Stimulated activated CD4-positive, alpha-beta T cell treated with anti-CD3 and anti-CD28 coated beads, Interleukin-4, amount 100 ng/mL, for 1 hour (primary cell): Measurements from ENCODE around the gene TFAP2A.

ENCODE experiments used
- DNase-seq: peaks from one replicate; pipeline ENCODE4 v3.0.0-alpha.2; 2020

The TFAP2A gene

DNA sequence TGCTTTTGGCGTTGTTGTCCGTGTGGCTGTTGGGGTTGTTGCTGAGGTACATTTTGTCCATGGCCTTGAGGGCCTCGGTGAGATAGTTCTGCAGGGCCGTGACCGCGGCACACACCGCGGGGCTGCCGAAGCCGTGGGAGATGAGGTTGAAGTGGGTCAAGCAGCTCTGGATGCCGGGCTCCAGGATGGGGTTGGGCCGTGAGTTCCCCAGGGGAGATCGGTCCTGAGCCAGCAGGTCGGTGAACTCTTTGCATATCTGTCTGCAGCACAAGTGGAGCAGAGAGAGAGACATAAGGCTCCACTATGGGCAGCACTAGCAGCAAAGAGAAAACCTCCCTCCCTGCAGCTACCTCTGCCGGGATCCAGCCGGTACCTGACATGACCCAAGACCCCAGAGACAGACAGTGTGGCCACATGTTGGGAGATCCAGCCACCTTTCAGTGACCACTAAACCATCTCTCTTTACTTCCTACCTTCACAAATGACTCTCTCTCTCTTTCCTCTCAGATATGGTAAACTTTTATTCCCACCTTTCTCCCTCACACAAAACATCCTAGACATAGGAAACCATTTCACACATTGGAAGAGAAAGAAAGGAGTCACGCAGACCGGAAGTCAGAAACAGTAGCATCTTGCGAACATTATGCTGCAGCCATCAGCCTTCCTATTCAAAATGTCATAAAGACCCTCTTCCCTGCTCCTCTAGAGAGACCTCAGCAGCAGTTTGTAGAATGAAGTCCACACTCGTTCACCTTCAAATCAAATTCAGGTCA is 16.2 kb downstream of the TFAP2A start:
- DNase-seq = no peak

DNA sequence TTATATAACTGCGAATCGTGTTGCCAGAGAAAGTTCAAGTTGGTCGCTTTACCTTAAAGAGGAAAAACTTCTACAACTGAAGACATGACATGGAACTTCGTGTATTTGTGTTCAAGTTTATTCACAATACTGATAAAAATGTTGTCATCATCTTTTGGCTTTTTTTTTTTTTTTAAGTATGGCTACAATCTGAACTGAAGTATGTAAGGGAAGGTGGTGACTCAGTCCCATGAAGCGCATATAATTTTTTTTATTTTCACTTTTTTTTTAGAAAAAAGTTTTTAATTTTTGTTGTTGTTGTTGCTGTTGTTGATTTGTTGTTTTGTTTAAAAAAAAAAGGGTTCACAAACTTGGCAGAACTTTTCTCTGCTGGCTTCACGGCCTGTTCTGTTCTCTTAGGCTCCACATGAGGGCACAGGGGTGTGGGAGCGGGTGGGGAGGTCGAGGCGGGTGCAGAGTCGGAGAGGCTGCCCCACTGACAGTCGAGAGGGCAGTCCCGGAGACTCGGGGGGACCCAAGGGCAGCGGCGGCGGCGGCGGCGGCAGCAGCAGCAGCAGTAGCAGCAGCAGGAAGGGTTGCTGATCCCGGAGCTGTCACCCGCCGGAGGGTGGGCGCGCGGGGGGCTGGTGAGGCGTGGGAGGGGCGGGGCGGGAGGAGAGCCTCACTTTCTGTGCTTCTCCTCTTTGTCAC is 17.0 kb downstream of the TFAP2A start:
- no peak for DNase-seq

DNA sequence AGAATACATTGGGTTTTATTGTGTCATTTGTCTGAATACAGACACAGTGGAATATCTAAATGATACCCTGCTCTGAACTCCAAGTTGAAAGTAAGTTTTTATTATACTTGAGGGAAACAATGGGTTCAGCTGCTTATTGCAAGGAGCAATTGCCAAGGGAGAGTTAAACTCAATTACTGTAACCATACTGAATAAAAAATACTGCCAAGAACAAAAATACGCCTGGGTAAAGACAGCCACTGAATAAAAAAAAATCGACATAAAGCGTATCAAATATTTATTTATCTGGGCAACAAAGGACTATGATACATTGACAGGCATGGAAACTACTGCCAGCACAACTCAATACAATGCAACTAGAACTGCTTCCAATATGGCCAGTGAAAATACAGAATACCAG is 18.1 kb downstream of the TFAP2A start:
- DNase-seq = no peak

DNA sequence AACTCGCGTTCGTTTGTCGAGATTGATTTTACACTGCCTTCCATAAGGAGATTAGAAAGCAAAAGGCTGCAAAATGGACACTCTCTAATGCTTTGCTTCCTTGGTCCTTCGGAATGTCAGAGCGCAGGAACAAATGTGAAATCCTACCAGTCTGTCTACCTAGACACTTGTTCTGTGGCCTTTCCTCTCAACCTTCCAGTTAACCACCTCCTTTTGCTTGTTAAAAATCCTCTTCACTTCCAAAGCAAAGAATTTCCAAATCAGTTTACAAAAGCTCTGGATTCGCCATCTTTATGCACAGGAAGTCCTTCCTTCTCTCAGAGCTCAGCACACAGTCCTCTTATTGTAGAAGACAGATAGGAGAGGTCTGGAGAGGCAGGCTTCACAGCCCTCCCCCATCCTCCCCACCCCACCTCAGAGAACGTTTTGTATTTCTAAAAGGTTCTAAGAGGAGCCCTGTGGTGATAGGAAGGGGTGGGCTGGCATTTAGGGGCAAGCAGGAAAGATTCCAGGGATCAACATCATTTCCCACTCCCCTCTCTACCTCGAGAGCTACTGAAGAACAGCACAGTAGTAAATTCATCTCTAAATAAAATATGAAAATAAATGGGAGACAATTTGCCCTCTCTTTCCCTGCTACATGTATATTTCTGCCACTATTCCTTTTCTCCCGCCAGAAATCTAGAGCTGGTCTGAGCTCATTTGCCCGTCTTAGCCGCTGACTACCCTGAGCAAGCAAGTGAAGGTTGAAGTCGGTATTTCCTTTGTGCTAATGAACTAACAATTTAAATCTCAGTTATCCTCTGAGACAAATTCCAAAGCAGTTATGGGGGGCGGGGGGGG is 18.9 kb downstream of the TFAP2A start:
- DNase-seq = no peak

DNA sequence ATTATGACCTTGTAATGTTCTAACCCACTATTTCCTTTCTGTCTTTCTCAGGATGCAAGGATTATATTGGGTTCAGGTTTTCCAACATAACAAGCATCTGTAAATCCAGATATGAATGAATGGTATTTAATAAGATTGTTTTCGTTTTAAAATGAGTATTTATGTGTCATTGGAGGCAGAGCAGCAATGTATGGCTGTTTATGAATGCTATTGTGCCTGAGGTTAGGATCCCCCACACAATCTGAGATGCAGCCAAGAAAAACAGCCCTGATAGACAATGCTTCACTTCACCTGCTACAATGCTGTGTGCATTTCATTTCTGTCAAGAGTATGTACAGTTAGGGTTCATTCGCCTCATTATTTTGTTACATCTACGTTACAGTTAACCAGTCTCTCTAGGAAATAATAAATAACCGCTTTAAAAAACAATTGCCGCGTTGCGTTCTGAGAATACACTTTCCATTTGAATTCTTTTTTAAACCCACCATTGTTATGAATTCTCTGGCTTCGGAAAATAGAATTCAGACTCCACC is 19.6 kb downstream of the TFAP2A start:
- no peak for DNase-seq

DNA sequence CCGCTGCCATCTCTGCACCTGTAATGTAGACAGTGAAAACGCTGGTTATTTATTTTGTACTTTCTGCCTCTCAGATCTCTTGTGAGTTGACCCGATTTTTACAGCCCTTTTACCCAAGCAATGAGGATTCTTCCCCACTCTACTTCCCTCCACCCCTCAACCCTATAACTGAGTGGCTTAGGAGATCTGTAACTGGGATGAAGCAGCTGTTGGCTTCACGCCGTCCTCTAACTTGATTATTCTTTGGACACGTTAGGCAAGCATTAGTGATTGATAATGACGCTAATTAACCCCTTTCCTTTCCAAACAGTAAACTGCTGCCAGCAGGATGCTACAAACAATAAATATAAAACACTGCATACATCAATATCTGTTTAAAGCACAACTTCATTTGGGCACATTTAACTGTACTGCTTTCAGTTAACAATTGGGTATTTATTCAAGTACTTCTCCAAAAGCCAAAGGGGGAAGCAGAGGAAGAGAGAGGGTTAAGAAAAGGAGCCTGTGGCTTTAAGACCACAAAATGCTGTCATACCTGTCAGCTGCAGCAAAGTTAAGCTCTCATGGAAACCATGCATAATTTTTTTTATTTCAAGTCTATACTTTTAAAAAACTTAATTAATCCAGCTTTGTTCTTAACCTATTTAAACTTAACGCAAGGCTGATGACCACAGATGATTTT is 21.2 kb downstream of the TFAP2A start:
- DNase-seq = no peak

DNA sequence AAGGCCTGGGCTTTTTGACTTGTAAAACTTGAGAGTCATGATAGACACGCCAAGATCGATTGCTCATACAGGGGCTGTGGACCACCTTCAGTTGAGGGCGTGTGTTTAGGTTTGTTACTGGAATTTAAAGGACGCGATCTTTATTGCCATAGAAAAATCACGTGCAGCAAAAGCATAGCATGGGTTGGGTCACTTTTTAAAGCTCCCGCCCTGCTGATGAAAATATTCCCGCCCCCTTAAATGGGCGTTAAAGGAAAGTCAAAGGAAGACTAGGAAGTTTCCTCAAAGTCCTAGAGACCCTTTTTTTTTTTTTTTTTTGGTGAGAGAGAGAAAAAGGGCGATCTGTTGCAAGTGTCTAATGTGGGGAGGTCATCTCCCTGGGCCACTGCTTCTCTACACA is 23.1 kb downstream of the TFAP2A start:
- DNase-seq = no peak

DNA sequence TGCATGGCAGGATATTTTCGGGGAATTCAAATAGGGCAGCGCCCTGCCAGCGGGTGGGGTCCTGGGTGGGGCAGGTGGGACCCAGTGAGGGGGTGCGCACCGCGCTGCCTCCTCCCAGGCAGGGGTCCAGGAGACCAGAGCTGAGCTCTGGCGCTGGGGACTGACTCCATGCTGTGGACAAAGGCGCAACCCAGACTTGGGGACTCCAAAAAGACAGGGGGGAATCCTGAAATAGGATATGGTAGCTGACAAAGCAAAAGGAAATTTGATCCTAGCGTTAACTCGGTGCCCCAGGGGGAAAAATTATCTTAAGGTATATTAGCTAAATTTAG is 23.6 kb downstream of the TFAP2A start:
- no peak for DNase-seq

DNA sequence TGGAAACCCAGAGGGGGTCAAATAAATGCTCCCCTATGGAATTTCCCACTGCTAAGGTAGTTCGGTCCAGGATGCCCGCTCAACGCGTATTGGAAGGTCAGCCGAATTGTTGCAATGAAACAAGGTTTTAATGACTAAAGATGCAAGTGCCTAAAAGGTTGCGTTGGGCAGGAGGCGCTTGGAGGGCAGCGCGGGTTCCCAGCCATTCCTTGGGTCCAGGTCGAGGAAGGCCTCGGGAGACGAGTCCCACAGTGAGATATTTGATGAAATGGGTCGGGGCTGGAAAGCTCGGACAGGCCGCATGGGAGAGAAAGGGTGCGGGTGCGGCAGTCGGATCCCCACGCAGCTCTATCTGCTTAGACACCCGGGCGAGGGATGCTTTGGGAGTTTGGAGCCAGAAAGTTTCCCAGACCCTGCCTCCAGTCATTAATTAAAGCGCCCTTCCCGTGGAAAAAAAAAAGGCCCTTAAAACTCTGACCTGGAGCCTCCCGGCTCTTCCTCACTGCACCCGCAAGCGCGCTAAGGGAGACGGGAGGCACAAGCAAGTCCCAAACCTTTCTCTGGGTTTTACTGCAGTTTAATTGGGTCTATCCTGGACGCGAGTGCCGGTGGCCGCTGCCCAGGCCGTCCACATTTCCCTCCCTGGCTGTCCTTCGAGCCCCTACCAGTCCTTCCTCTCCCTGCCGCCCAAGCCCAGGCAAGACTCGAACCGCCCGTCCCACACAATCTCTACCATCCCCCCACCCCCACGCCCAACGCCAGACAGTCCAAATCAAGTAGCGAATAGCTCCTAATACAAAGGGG is 24.2 kb downstream of the TFAP2A start:
- DNase-seq = no peak

DNA sequence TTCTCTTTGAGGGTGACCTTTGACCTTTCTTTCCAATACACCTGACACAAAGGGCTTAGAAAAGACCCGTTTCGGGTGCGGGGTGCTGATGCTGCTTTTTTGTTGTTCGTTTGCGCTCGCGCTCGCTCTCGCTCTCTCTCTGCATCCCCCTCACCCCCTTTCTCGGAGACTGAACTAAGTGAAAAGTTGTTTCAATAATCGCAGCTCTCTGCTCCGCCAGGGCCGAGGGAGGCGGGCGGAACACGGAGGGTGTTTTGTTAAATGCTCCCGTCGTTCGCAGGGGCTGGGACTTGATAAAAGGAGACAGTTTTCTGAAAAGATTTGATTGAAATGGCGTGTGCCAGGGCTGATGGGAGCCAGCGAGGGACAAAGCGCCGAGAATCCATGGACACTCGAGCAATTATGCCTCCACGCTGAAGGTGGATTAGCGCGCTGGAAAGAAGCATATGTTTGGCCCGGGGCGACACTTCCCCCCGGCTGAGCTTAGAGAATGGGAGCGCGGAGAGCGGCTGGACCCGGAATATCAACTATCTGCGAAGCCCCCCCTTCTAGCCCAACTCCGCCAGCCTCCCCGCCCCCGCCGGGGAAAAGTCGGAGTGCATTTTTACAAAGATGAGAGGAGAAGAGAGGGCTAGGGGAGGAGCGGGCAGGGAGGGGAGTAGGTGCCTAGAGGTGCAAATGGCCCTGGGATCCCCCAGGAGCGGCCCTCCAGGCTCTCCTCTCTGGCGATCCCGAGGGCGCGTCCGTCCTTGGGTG is 25.0 kb downstream of the TFAP2A start:
- DNase-seq = no peak

DNA sequence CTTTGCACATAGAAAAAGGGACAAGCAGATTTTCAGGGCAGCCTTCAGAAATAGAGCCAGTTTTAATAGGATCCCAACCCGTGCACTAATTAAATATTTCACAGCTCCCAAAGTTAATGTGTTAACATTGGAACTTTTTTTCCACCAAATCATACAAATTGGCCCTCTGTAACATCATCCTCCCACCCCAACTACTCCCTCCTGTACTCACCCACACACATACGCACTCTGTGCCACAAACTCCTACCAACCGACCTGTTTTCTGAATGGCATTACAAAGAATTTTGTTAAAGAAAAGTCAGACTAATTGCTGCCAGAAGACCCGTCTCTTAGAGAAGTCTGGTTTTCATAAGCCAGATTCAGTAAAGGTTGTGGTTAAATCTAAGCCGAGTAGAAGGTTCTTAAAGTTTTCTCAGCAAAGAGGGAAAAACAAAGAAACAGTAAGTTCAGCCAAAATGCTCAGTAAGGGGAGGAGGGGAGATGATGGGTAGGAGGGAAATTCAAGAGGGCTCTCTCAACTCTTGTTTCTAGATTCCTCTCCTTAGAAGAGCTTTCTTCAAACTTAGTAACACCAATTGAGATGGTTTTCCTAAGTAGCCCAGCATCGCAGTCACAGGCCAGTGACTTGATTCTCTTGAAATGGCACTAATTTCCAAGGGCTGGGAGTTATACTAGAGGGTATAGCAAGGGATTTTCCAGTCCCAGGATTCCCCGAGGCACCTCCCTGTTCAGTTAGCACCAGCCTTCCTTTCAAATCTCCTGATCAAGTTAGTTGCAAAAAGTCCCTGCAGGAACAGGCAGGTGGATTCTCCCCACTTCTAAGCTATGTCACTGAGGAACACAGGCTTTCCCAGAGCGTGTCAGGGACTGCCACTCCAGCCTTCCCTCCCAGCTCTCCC is 27.9 kb downstream of the TFAP2A start:
- DNase-seq = no peak

DNA sequence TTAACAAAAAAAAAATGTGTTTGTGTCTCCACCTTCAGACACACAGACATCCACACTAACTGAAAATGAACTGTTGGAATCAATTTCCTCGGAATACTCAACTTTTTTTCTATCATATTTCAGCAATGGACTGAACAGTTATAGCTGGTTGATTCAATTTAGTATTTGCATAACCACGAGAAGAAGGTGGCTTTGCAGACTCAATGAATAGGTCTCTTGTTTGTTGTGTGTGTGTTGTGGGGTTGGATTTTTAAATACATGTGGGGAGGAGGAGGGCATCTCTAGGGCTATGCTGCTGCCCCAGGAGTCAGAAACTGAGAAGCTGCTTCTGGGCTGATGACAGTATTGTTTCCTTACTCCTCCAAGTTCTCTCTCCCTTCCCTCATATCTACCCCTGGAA is 28.7 kb downstream of the TFAP2A start:
- no peak for DNase-seq

DNA sequence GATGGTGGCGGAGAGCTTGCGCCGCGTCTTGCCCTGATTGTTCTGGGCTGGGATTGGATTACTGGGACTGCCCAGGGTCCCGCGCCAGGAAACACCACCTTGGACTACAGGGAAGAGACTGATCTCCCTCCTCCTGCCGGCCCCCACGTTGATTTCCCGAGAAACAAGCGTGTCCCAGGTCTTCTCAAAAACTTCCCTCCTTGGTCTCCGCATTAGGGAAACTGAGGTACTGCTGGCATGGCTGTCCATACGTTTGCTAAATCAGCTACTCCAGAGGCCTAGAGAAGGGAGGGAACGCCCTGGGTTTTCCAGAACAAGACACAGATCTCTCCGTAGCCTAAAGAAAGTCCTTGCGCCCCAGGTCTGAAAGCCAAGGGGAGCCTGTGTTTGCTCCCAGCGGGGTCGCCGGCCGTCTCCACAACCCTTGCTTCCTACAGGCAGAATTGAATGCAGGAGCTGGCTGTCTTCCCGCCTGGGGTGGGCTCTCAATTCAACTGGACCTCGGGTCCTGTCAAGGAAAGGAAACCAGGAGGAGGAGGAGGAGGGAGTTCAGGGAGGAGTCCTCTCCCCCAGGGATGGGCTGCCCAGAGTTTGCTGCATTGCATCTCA is 29.2 kb downstream of the TFAP2A start:
- DNase-seq = no peak

DNA sequence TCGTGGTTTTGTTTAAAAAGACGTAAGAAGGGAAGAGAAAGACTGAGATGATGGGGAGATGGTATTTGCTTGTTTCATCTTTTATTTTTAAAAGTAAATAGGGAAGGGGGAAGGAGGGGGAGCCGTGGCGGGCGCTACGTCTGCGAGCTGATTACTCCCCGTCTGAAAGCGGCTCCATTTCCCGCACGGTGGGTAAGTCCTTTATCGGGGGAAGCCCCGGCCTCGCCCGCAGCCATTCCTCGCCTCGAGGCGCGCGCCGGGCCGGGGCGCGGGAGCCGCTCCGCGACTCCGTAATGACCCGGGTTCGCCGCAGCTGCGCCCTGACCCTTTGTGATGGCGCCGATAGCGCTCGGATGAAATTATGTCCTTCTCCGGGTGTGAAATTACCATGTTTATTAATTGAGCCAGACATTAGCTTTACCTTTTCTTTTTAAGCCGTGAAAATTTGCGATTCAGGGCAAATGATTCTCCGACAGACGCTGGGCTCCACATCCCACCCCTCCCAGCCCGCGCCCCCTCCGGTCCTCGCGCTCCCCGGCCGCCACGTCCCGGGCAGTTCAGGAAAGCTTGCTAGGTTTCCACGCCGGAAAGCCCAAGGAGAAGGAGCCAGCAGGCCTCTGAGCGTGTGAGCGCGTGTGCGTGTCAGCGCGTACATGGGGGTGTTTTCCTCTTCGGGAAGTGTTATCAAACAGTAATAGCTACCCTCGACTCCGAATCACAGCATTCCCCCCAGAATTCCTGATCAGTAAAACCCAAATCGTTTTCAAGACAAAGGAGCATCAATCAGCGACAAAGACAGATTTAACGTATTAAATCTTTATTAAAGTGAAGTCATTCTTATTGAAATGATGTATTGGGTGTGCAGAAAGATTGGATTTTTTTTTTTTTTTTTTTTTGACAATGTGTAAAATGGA is 30.0 kb downstream of the TFAP2A start:
- DNase-seq = no peak

DNA sequence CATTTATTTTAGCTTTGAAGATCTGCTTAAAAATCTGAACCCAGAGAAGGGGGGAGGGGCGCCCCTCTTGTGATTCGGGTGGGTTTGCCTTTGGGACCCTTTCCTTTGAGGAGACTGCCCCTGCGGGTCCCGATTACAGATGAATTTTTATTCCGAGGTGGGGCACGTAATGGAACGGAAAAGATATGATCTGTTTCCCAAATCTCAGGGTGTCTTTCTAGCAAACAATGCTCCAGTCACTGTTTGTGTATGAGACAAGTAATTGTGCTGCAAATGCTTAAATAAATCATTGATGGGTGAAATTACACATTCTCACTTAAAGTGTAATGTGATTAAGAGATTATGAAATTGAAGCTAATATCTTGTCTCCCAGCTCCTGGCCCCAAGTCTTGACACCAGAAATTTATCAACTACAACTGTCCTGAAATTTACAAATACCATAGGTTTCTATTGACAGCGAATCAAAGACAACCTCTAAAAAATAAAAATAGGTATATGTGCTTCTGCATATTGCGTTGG is 30.7 kb downstream of the TFAP2A start:
- no peak for DNase-seq

DNA sequence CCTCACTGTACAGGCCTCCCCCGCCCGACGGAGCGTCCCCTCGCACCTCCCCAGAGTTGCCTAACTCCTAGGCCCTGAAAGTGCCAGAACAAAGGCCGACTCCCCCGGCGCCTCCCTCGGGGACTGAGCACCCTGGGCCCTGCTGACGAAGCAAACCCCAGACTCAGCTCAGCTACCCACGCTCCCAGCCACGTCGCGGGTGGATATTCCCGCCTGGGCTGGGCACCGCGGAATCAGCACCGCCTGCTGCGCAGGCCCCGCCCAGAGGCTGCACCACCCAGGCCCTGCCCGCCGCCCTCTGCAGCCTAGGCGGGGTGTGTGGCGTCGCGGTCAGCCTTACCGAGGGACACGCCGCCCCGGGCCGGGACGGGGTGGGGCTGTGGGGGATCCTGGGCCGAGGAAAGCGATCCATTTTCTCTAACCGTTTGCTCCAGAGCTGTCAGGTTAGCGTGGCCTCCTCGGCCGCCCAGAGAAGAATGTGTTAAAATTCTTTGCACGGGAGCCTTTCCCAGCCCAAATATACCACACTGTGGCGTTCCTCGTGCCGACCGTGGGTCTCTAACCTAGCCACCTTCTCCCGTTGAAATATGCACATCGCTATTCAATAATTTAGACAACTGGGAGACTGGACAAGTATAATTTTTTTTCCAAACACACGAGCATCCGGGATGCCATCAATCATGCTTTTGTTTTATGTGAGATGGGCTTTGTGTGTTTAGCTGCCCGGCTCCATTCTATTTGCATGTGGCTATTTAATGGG is 31.4 kb downstream of the TFAP2A start:
- DNase-seq = no peak

DNA sequence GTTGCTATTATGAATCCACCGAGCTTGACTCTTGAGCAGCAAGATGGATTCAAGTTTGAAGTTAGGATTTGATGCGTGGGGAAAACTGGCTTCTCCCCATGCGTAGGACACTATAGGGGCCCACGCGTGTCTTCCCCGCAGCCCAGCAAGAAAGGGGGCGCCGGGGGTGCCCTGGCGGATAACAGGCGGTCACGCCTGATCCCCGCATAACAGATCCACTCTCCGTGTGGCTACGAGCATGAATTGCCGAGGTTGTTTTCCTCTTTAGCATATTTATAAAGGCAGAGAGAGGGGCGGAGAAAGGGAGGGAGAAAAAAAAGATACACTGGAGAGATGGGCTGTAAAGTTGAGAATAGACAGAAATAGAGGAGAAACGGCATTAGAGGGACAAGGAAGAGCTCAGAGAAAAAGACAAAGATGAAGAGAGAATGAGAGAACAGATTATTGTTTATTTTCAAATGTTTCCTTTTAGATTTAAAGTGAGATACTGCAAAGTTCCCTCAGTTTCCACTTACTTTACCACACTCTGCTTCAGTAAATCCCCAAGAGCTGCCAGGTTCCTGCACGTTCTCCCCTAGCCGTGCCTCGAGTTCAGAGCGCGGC is 32.0 kb downstream of the TFAP2A start:
- DNase-seq = no peak
